ENCODE data around the gene JAKMIP1.

Gene JAKMIP1

GRCh38 chr4:6087669-6088341, 112.5 kb downstream of the JAKMIP1 start:
- no peaks in the 10 kb centered on the region for H3K27me3 Mint-ChIP-seq
- no peak overlapping the region for H3K27ac Mint-ChIP-seq
- peaks cover under 1% of the 10 kb centered on the region for H3K9me3 Mint-ChIP-seq
- DNase-seq = no peak
- no peaks in the 10 kb centered on the region for H3K36me3 Mint-ChIP-seq (ENCODE audit: low read depth)
- H3K4me1 Mint-ChIP-seq = peaks cover 6% of the 10 kb centered on the region
- H3K4me3 Mint-ChIP-seq = no peak overlapping the region
- no peak for ATAC-seq

GRCh38 chr4:6086846-6087245, 113.5 kb downstream of the JAKMIP1 start:
- Mint-ChIP-seq H3K4me3 (no peak overlapping the region), H3K27ac (no peak overlapping the region), H3K36me3 (ENCODE audit: low read depth) (no peaks in the 10 kb centered on the region), H3K9me3 (no peaks in the 10 kb centered on the region), H3K27me3 (no peaks in the 10 kb centered on the region), H3K4me1 (peaks cover under 1% of the 10 kb centered on the region)
- no peak for DNase-seq
- ATAC-seq = no peak

- Mint-ChIP-seq H3K27ac (no peak overlapping the region), H3K36me3 (ENCODE audit: low read depth) (peaks cover 2% of the 10 kb centered on the region), H3K27me3 (no peaks in the 10 kb centered on the region), H3K9me3 (no peaks in the 10 kb centered on the region), H3K4me1 (no peaks in the 10 kb centered on the region), H3K4me3 (no peak overlapping the region)
- ATAC-seq = no peak
- no peak for DNase-seq
Measured at GRCh38 chr4:6085691-6086628, 114.4 kb downstream of the JAKMIP1 start.

- H3K27me3 Mint-ChIP-seq = no peaks in the 10 kb centered on the region
- DNase-seq (no peak), ATAC-seq (no peak)
- no peak overlapping the region for H3K4me3 Mint-ChIP-seq
- H3K9me3 Mint-ChIP-seq = no peaks in the 10 kb centered on the region
- H3K36me3 Mint-ChIP-seq (ENCODE audit: low read depth) = peaks cover 8% of the 10 kb centered on the region
- no peaks in the 10 kb centered on the region for H3K4me1 Mint-ChIP-seq
- H3K27ac Mint-ChIP-seq = no peak overlapping the region
Measured at GRCh38 chr4:6085028-6085690, 115.2 kb downstream of the JAKMIP1 start.

GRCh38 chr4:6079965-6080364, 120.4 kb downstream of the JAKMIP1 start:
- no peaks in the 10 kb centered on the region for H3K9me3 Mint-ChIP-seq
- H3K4me1 Mint-ChIP-seq = no peaks in the 10 kb centered on the region
- H3K27me3 Mint-ChIP-seq = no peaks in the 10 kb centered on the region
- no peak for DNase-seq
- peaks cover 8% of the 10 kb centered on the region for H3K36me3 Mint-ChIP-seq (ENCODE audit: low read depth)
- no peak overlapping the region for H3K27ac Mint-ChIP-seq
- ATAC-seq = no peak
- no peak overlapping the region for H3K4me3 Mint-ChIP-seq

GRCh38 chr4:6078560-6078959, 121.8 kb downstream of the JAKMIP1 start:
- Mint-ChIP-seq H3K36me3 (ENCODE audit: low read depth) (peaks cover 8% of the 10 kb centered on the region), H3K4me1 (no peaks in the 10 kb centered on the region), H3K27me3 (no peaks in the 10 kb centered on the region), H3K9me3 (no peaks in the 10 kb centered on the region), H3K4me3 (no peak overlapping the region), H3K27ac (no peak overlapping the region)
- DNase-seq (no peak), ATAC-seq (no peak)

- H3K4me3 Mint-ChIP-seq = no peak overlapping the region
- ATAC-seq = no peak
Measured at GRCh38 chr4:6076391-6076790, 124.0 kb downstream of the JAKMIP1 start.

GRCh38 chr4:6074758-6075157, 125.6 kb downstream of the JAKMIP1 start:
- Mint-ChIP-seq H3K9me3 (no peaks in the 10 kb centered on the region), H3K36me3 (ENCODE audit: low read depth) (no peaks in the 10 kb centered on the region), H3K4me3 (no peak overlapping the region), H3K27ac (no peak overlapping the region), H3K4me1 (no peaks in the 10 kb centered on the region), H3K27me3 (no peaks in the 10 kb centered on the region)
- ATAC-seq (no peak), DNase-seq (no peak)

More at GRCh38 chr4:6076391-6076790, 124.0 kb downstream of the JAKMIP1 start:
- Mint-ChIP-seq H3K27ac (no peak overlapping the region), H3K4me1 (no peaks in the 10 kb centered on the region), H3K9me3 (no peaks in the 10 kb centered on the region), H3K27me3 (no peaks in the 10 kb centered on the region), H3K36me3 (ENCODE audit: low read depth) (peaks cover 8% of the 10 kb centered on the region)
- no peak for DNase-seq

GRCh38 chr4:6071959-6072720, 128.2 kb downstream of the JAKMIP1 start:
- no peaks in the 10 kb centered on the region for H3K4me1 Mint-ChIP-seq
- H3K36me3 Mint-ChIP-seq (ENCODE audit: low read depth) = no peaks in the 10 kb centered on the region
- H3K4me3 Mint-ChIP-seq = no peak overlapping the region
- no peak for DNase-seq
- ATAC-seq = no peak
- H3K27me3 Mint-ChIP-seq = peaks cover 3% of the 10 kb centered on the region
- H3K27ac Mint-ChIP-seq = no peak overlapping the region
- no peaks in the 10 kb centered on the region for H3K9me3 Mint-ChIP-seq

GRCh38 chr4:6071191-6071958, 129.0 kb downstream of the JAKMIP1 start:
- DNase-seq (no peak), ATAC-seq (no peak)
- Mint-ChIP-seq H3K27me3 (peaks cover 3% of the 10 kb centered on the region), H3K9me3 (no peaks in the 10 kb centered on the region), H3K4me1 (no peaks in the 10 kb centered on the region), H3K36me3 (ENCODE audit: low read depth) (no peaks in the 10 kb centered on the region), H3K4me3 (no peak overlapping the region), H3K27ac (no peak overlapping the region)

- Mint-ChIP-seq H3K4me1 (no peaks in the 10 kb centered on the region), H3K4me3 (no peak overlapping the region), H3K27ac (no peak overlapping the region), H3K27me3 (peaks cover 3% of the 10 kb centered on the region), H3K9me3 (no peaks in the 10 kb centered on the region), H3K36me3 (ENCODE audit: low read depth) (no peaks in the 10 kb centered on the region)
- ATAC-seq (no peak), DNase-seq (no peak)
Measured at GRCh38 chr4:6069845-6070709, 130.3 kb downstream of the JAKMIP1 start.

GRCh38 chr4:6068986-6069385, 131.4 kb downstream of the JAKMIP1 start:
- Mint-ChIP-seq H3K9me3 (no peaks in the 10 kb centered on the region), H3K4me1 (no peaks in the 10 kb centered on the region), H3K27ac (no peak overlapping the region), H3K27me3 (peaks cover 3% of the 10 kb centered on the region), H3K4me3 (no peak overlapping the region), H3K36me3 (ENCODE audit: low read depth) (no peaks in the 10 kb centered on the region)
- no peak for DNase-seq
- no peak for ATAC-seq
